NCI-H748 treated with DMSO at 0.1 percent for 48 hours (cell line): Measurements from ENCODE around the gene TNFRSF12A.

ENCODE experiments used
- DNase-seq: peaks from one replicate; lab custom pipeline; 2025; lab: John Stamatoyannopoulos, UW

TNFRSF12A gene

GRCh38 chr16:2986623-2987188, 33.5 kb upstream of the TNFRSF12A start:
- no peak for DNase-seq

GRCh38 chr16:2987286-2987685, 32.9 kb upstream of the TNFRSF12A start:
- DNase-seq: no peak

GRCh38 chr16:2987833-2988232, 32.3 kb upstream of the TNFRSF12A start:
- DNase-seq: no peak

GRCh38 chr16:2988590-2989099, 31.5 kb upstream of the TNFRSF12A start:
- DNase-seq: no peak

DNA sequence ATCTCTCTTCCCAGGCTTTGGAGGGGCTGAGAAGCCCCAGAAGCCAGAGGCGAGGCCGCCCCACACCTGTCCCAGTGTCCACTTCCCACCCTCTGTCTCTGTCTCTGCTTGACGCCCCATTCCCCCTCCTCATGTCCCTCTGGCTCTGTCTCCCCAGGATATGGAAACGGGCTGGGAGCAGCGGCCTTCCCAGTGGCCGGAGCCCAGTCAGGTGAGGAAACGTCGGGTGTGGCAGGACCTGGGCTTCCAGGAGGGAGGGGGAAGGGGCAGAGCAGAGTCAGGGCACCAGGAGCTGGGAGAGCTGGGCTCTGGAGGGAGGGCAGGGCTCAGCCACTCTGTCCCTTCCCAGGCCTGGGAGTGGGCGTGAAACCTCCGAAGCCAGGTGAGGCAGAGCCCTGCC, 29.3 kb upstream of the TNFRSF12A start:
- DNase-seq: no peak

GRCh38 chr16:2991566-2992261, 28.5 kb upstream of the TNFRSF12A start:
- DNase-seq: no peak

- no peak for DNase-seq
These were observed 27.6 kb upstream of the TNFRSF12A start for GRCh38 chr16:2992383-2993081.

- no peak for DNase-seq
These were observed 23.9 kb upstream of the TNFRSF12A start for GRCh38 chr16:2996298-2996697.

GRCh38 chr16:2999929-3000328, 20.2 kb upstream of the TNFRSF12A start:
- DNase-seq: no peak

- no peak for DNase-seq
These were observed 19.6 kb upstream of the TNFRSF12A start for GRCh38 chr16:3000540-3000939.

- DNase-seq: no peak
These were observed 18.9 kb upstream of the TNFRSF12A start for GRCh38 chr16:3001316-3001715.

DNA sequence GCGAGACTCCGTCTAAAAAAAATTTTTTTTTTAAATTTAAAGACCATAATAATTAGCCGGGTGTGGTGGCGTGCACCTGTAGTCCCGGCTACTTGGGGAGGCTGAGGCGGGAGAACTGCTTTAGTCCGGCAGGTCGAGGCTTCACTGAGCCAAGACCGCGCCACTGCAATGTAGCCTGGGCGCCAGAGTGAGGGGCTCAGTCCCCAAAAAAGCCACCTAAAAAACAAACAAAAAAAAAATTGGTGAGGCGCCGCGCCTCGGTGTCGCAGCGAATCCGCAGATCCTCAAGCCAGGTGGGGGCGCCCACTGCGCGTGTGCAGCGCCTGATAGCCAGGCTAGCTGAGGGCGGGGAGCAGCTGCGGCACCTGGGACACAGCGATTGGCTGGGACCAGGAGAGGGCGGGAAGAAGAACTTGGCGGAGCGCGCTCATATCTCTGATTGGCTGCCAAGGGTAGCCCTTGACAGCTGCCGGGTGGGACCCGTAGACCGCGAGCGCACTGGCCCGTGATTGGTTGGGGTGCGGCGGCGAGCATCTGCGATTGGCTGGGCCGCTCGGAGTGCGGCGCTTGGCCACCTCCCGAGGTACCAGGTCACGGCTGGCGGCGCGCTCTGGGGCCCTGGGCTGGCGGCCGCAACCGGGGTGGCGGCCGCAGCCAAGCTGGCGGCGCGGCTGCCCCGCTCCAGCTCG, 16.4 kb upstream of the TNFRSF12A start:
- peak; percentile 91 for DNase-seq

- DNase-seq: no peak
These were observed 15.8 kb upstream of the TNFRSF12A start for GRCh38 chr16:3004319-3004718.

DNA sequence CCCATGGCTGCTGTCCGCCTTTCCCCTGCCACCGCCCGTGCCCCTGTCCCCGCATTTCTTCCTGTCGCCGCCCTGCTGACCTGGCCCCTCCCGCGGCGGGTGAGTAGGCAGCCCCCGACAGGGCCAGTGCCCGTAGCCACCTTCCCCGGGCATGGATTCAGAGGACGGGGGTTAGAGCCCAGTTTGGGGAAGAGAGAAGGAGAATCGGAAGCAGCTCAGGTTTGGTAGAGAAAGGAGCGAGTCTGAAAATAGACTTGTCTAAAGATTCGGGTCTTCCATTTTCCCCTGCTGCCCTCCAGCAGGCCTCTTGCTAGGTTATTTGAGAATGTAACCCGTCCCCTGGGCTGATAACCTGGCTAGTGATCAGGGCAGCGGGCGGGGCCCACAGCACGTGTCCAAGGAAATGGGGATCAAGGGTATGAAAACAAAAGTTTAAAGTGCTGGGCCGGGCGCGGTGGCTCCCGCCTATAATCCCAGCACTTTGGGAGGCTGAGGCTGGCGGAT, 15.3 kb upstream of the TNFRSF12A start:
- no peak for DNase-seq

GRCh38 chr16:3007059-3007956, 12.9 kb upstream of the TNFRSF12A start:
- no peak for DNase-seq

- no peak for DNase-seq
These were observed 12.0 kb upstream of the TNFRSF12A start for GRCh38 chr16:3007957-3008689.

- DNase-seq: no peak
These were observed 11.5 kb upstream of the TNFRSF12A start for GRCh38 chr16:3008690-3009037.

- no peak for DNase-seq
These were observed 10.4 kb upstream of the TNFRSF12A start for GRCh38 chr16:3009568-3010390.

GRCh38 chr16:3010510-3010909, 9.7 kb upstream of the TNFRSF12A start:
- DNase-seq: no peak

- DNase-seq: peak; percentile 28
These were observed 7.9 kb upstream of the TNFRSF12A start for GRCh38 chr16:3012246-3012645.
